Osteoblast (primary cell): ENCODE measurements around the gene IL5RA. TPM values are rescaled to one million over a fixed set of nuclear protein-coding genes. Genes with fewer than 3 reads are reported as not detected.

Experiments used
- DNase-seq: peaks from one replicate; pipeline ENCODE4 v3.0.0; 2011; ENCODE audit warnings: low spot score, mixed read lengths; ENCODE audit not compliant: insufficient read length; ENCODE audit errors: missing footprints
- H2AFZ ChIP-seq: 2 replicates; pipeline ENCODE4 v1.6.0; 2011; ENCODE audit warnings: mild to moderate bottlenecking, low read length
- H3K27ac ChIP-seq: 2 replicates; pipeline ENCODE4 v1.5.1; 2011; ENCODE audit warnings: mild to moderate bottlenecking, low read depth, low read length, moderate library complexity
- H3K27me3 ChIP-seq: 2 replicates; pipeline ENCODE4 v1.6.0; 2012; ENCODE audit warnings: mild to moderate bottlenecking, control low read depth, inconsistent platforms, low read length, moderate library complexity; ENCODE audit not compliant: insufficient read depth
- H3K36me3 ChIP-seq: 2 replicates; pipeline ENCODE4 v1.5.1; 2011; ENCODE audit warnings: mild to moderate bottlenecking, low read length, control low read depth, moderate library complexity; ENCODE audit not compliant: insufficient read depth
- H3K4me1 ChIP-seq: 2 replicates; pipeline ENCODE4 v1.5.1; 2011; ENCODE audit warnings: mild to moderate bottlenecking, low read length, control low read depth, moderate library complexity; ENCODE audit not compliant: insufficient read depth
- H3K4me2 ChIP-seq: 2 replicates; pipeline ENCODE4 v1.6.0; 2011; ENCODE audit warnings: mild to moderate bottlenecking, low read length; ENCODE audit not compliant: insufficient read depth
- H3K4me3 ChIP-seq: fragments of 200-600 bp; sonication (generic); 3 replicates; pipeline ENCODE4 v1.5.1; 2012; ENCODE audit warnings: mild to moderate bottlenecking, low read length, inconsistent platforms; ENCODE audit not compliant: insufficient read depth
- H3K79me2 ChIP-seq: 2 replicates; pipeline ENCODE4 v1.6.0; 2012; ENCODE audit warnings: mild to moderate bottlenecking, low read length, control low read depth, inconsistent platforms; ENCODE audit not compliant: insufficient read depth
- H3K9me3 ChIP-seq: 2 replicates; pipeline ENCODE4 v1.5.1; 2011; ENCODE audit warnings: low read depth, low read length, control low read depth
- H4K20me1 ChIP-seq: 2 replicates; pipeline ENCODE4 v1.6.0; 2012; ENCODE audit warnings: mild to moderate bottlenecking, low read length, control low read depth; ENCODE audit not compliant: insufficient read depth
- CTCF ChIP-seq: IDR thresholded peaks from 2 replicates; pipeline ENCODE4 v1.5.1; 2011; ENCODE audit warnings: mild to moderate bottlenecking, low read depth, low read length, moderate library complexity; ENCODE audit errors: extremely low read depth
- total RNA-seq: library from RNA; depleted of rRNA; stranded (reverse); fragments of >200 nt; gene quantifications from 2 replicates; pipeline ENCODE4 v1.2.3, GENCODE V29; 2012

Gene IL5RA
- total RNA-seq, 1 donor: not detected

- no peak overlapping the region for H3K27ac ChIP-seq
- no peak for DNase-seq
- TF ChIP-seq CTCF: no peak
Measured at GRCh38 chr3:3074551-3075257, 35.5 kb downstream of the IL5RA start.

GRCh38 chr3:3071136-3071535 is 39.0 kb downstream of the IL5RA start:
- no peak overlapping the region for H2AFZ ChIP-seq
- no peaks in the 10 kb centered on the region for H3K36me3 ChIP-seq
- H3K27me3 ChIP-seq: no peaks in the 10 kb centered on the region
- no peaks in the 10 kb centered on the region for H3K4me1 ChIP-seq
- H3K79me2 ChIP-seq: no peaks in the 10 kb centered on the region
- no peak overlapping the region for H3K4me2 ChIP-seq
- H3K9me3 ChIP-seq: no peaks in the 10 kb centered on the region
- DNase-seq: no peak
- TF ChIP-seq CTCF: no peak
- no peak overlapping the region for H3K4me3 ChIP-seq
- no peak overlapping the region for H3K27ac ChIP-seq
- H4K20me1 ChIP-seq: no peaks in the 10 kb centered on the region

More at GRCh38 chr3:3074551-3075257, 35.5 kb downstream of the IL5RA start:
- Histone ChIP-seq H3K9me3 (no peaks in the 10 kb centered on the region), H3K79me2 (no peaks in the 10 kb centered on the region), H3K27me3 (no peaks in the 10 kb centered on the region), H4K20me1 (no peaks in the 10 kb centered on the region), H3K4me2 (no peak overlapping the region), H3K36me3 (no peaks in the 10 kb centered on the region), H2AFZ (no peak overlapping the region), H3K4me1 (no peaks in the 10 kb centered on the region), H3K4me3 (no peak overlapping the region)

- DNase-seq: no peak
- Histone ChIP-seq H3K36me3 (no peaks in the 10 kb centered on the region), H3K27me3 (no peaks in the 10 kb centered on the region), H4K20me1 (no peaks in the 10 kb centered on the region), H3K4me1 (no peaks in the 10 kb centered on the region), H3K4me3 (no peak overlapping the region), H3K79me2 (no peaks in the 10 kb centered on the region), H3K27ac (no peak overlapping the region), H3K4me2 (no peak overlapping the region), H2AFZ (no peak overlapping the region), H3K9me3 (no peaks in the 10 kb centered on the region)
- TF ChIP-seq CTCF: no peak
Measured at GRCh38 chr3:3069723-3070122, 40.5 kb downstream of the IL5RA start.

- H2AFZ ChIP-seq: no peak overlapping the region
- H3K79me2 ChIP-seq: no peaks in the 10 kb centered on the region
- no peak overlapping the region for H3K4me2 ChIP-seq
- H3K9me3 ChIP-seq: no peaks in the 10 kb centered on the region
- no peaks in the 10 kb centered on the region for H3K27me3 ChIP-seq
- no peak for TF ChIP-seq CTCF
- no peaks in the 10 kb centered on the region for H3K4me1 ChIP-seq
- no peak overlapping the region for H3K27ac ChIP-seq
- no peaks in the 10 kb centered on the region for H4K20me1 ChIP-seq
- DNase-seq: no peak
- no peaks in the 10 kb centered on the region for H3K36me3 ChIP-seq
- no peak overlapping the region for H3K4me3 ChIP-seq
Measured at GRCh38 chr3:3068358-3068881, 41.8 kb downstream of the IL5RA start.
